Activated T-cell treated with anti-CD3 and anti-CD28 coated beads, Interleukin-2, amount 50 U/mL, for 24 hours (primary cell): Measurements from ENCODE around the gene EGFL7.

Experiments used
- DNase-seq: peaks from one replicate; pipeline ENCODE4 v3.0.0-alpha.2; 2020
- H3K27ac Mint-ChIP-seq: 2 replicates; pipeline ENCODE4 v1.8.0; 2020; ENCODE audit warnings: mild to moderate bottlenecking, mixed read lengths
- H3K27me3 Mint-ChIP-seq: 2 replicates; pipeline ENCODE4 v1.8.0; 2020; ENCODE audit warnings: mixed read lengths
- H3K36me3 Mint-ChIP-seq: 2 replicates; pipeline ENCODE4 v1.8.0; 2020; ENCODE audit warnings: low read depth, mixed read lengths
- H3K4me1 Mint-ChIP-seq: 2 replicates; pipeline ENCODE4 v1.8.0; 2020; ENCODE audit warnings: low read depth, mixed read lengths
- H3K4me3 Mint-ChIP-seq: 2 replicates; pipeline ENCODE4 v1.8.0; 2020; ENCODE audit warnings: mild to moderate bottlenecking, moderate library complexity, mixed read lengths
- H3K9me3 Mint-ChIP-seq: 2 replicates; pipeline ENCODE4 v1.8.0; 2020; ENCODE audit warnings: mixed read lengths

EGFL7 gene

DNA sequence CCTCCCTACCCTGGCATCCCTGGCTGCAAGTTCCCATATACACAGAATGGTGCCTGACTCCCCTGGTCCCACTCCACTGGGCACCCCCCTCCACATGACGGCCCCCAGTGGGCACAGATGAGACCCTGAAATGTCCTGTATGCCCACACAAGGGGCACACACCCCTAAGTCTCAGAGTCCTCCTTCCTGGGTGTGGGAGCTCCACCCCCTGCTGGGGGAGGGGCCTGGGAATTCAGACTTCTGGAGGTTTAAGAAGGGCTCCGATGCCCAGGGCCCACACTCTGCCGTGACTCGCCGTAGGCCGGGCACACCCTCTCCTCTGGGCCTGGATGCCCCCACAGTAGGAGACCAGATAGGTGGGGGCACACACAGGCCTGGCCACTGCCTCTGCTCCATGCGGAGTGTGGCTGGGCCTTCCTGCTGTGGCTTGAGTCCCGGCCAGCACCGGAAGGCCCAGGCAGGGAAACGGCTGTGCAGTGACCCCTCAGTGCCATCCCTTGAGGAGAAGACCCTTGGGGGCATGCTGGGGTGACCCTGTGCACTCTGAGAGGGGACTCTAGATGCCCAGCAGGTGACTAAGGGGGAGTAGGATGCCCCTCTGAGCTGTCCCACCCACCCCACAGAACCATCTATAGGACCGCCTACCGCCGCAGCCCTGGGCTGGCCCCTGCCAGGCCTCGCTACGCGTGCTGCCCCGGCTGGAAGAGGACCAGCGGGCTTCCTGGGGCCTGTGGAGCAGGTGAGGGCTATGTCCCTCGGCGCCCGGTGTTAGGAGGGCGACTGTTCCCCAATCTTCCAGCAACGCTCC is 6.5 kb downstream of the EGFL7 start:
- Mint-ChIP-seq H3K9me3 (no peaks in the 10 kb centered on the region), H3K36me3 (peaks cover 2% of the 10 kb centered on the region), H3K27me3 (peaks cover 22% of the 10 kb centered on the region), H3K27ac (no peak overlapping the region), H3K4me1 (peaks cover 2% of the 10 kb centered on the region), H3K4me3 (no peak overlapping the region)
- DNase-seq, result no peak

DNA sequence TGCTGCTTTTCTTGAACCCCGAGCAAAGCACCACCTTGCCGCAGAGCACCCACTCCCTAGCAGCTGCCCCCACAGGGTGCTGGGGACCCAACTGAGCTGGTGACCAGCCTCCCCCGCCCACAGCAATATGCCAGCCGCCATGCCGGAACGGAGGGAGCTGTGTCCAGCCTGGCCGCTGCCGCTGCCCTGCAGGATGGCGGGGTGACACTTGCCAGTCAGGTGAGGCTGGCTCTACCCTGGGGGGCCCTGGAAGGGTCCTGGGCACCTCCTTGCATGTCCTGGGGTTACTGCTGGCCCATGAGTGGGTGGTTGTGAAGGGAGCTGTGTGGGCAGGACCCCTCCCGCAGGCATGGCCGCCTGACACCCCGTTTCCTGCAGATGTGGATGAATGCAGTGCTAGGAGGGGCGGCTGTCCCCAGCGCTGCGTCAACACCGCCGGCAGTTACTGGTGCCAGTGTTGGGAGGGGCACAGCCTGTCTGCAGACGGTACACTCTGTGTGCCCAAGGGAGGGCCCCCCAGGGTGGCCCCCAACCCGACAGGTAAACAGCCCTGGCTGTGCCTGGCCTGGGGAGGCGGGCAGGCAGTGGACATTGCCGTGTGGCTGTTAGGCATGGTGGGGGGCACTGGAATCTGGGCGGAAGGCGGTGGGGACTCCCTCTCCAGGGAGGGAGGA is 7.2 kb downstream of the EGFL7 start:
- DNase-seq, result no peak
- Mint-ChIP-seq H3K27ac (no peak overlapping the region), H3K4me3 (no peak overlapping the region), H3K27me3 (peaks cover 14% of the 10 kb centered on the region), H3K4me1 (peaks cover 2% of the 10 kb centered on the region), H3K9me3 (no peaks in the 10 kb centered on the region), H3K36me3 (peaks cover 2% of the 10 kb centered on the region)

DNA sequence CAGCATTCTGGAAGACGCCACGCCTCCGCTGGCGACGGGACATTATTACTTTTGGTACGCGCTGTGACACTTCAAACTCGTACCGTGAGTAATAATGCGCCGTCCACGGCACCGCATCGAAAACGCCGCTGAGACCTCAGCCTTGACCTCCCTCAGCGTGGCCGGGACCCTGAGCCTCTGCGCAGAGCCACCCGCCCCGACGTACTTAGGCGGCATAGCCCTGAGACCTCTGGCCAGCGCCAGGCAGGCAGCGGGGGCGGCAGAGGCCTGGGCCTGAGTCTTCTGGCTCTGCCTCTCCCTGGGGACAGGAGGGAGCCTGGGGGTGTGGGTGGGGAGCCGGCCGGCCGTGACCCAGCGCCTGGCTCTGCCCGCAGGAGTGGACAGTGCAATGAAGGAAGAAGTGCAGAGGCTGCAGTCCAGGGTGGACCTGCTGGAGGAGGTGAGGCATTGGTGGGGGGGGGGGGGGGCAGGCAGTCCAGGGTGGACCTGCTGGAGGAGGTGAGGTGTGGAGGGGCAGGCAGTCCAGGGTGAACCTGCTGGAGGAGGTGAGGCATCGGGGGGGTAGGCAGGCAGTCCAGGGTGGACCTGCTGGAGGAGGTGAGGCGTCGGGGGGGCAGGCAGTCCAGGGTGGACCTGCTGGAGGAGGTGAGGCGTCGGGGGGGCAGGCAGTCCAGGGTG is 8.0 kb downstream of the EGFL7 start:
- no peaks in the 10 kb centered on the region for H3K4me1 Mint-ChIP-seq
- peaks cover 11% of the 10 kb centered on the region for H3K27me3 Mint-ChIP-seq
- H3K27ac Mint-ChIP-seq, result no peak overlapping the region
- no peaks in the 10 kb centered on the region for H3K9me3 Mint-ChIP-seq
- no peak overlapping the region for H3K4me3 Mint-ChIP-seq
- no peak for DNase-seq
- H3K36me3 Mint-ChIP-seq, result peaks cover 2% of the 10 kb centered on the region

DNA sequence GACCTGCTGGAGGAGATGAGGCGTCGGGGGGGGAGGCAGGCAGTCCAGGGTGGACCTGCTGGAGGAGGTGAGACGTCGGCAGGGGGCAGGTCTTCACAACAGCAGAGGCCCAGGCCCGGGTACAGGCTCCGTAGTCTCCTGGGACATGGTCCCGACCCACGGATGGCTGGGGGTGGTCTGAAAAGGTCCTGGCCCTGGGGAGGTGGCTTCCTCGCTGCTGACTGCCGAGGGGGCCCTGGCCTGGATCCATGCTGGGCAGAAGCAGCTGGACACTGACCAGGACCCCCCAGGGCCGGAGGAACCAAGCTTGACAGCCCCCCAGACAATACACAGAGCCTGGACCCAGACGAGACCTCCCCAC is 8.5 kb downstream of the EGFL7 start:
- no peaks in the 10 kb centered on the region for H3K4me1 Mint-ChIP-seq

DNA sequence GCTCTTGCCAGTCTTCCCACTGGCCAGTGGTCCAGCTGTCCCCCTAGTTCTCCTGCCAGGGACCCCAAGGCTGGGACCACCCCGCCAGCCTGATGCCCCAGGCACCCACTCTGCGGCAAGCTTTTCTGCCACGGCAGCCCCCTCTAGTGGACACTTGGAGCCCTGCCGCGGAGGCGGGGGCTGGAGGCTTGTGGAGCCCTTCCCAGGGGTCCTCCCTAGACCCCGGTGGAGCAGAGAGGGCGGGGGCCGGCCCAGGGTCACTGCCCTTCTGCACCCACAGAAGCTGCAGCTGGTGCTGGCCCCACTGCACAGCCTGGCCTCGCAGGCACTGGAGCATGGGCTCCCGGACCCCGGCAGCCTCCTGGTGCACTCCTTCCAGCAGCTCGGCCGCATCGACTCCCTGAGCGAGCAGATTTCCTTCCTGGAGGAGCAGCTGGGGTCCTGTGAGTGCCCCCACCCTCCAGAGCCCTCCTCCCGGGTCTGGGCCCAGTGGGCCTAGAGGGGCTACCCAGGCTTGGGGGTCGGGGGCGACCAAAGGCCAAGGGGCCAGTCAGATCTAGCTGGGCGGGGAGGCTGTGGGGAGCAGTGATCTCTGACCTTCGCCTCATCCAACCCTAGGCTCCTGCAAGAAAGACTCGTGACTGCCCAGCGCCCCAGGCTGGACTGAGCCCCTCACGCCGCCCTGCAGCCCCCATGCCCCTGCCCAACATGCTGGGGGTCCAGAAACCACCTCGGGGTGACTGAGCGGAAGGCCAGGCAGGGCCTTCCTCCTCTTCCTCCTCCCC is 9.1 kb downstream of the EGFL7 start:
- Mint-ChIP-seq H3K27me3 (peaks cover 6% of the 10 kb centered on the region), H3K4me1 (no peaks in the 10 kb centered on the region), H3K4me3 (no peak overlapping the region), H3K9me3 (no peaks in the 10 kb centered on the region), H3K36me3 (peaks cover 2% of the 10 kb centered on the region), H3K27ac (no peak overlapping the region)
- peak; percentile 69 for DNase-seq

More for the DNA sequence above, 8.5 kb downstream of the EGFL7 start:
- H3K27ac Mint-ChIP-seq, result no peak overlapping the region
- no peak for DNase-seq
- no peak overlapping the region for H3K4me3 Mint-ChIP-seq
- H3K9me3 Mint-ChIP-seq, result no peaks in the 10 kb centered on the region
- peaks cover 11% of the 10 kb centered on the region for H3K27me3 Mint-ChIP-seq
- peaks cover 2% of the 10 kb centered on the region for H3K36me3 Mint-ChIP-seq

DNA sequence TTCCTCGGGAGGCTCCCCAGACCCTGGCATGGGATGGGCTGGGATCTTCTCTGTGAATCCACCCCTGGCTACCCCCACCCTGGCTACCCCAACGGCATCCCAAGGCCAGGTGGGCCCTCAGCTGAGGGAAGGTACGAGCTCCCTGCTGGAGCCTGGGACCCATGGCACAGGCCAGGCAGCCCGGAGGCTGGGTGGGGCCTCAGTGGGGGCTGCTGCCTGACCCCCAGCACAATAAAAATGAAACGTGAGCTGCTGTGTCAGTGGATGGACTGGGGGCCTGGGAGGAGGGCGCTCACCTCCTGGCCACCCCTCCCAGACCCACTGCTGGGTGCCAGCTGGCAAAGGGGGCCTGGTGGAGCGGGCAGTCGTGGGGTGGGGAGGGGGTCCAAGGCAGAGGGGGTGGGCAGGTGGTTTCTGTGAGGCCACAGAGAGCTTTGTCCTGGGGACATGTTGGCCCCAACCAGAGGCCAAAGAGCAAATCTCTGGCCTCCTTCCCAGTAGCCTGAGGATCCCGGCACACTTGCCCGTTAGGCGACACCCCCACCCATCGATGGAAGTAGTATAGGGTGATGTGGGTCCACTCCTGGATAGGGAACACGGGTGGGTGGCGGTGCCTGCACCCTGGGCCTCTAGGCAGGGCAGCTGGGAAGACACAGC is 9.8 kb downstream of the EGFL7 start:
- no peak overlapping the region for H3K27ac Mint-ChIP-seq
- H3K9me3 Mint-ChIP-seq, result no peaks in the 10 kb centered on the region
- H3K4me3 Mint-ChIP-seq, result no peak overlapping the region
- H3K27me3 Mint-ChIP-seq, result peaks cover 6% of the 10 kb centered on the region
- H3K4me1 Mint-ChIP-seq, result no peaks in the 10 kb centered on the region
- DNase-seq, result no peak
- H3K36me3 Mint-ChIP-seq, result peaks cover 2% of the 10 kb centered on the region

DNA sequence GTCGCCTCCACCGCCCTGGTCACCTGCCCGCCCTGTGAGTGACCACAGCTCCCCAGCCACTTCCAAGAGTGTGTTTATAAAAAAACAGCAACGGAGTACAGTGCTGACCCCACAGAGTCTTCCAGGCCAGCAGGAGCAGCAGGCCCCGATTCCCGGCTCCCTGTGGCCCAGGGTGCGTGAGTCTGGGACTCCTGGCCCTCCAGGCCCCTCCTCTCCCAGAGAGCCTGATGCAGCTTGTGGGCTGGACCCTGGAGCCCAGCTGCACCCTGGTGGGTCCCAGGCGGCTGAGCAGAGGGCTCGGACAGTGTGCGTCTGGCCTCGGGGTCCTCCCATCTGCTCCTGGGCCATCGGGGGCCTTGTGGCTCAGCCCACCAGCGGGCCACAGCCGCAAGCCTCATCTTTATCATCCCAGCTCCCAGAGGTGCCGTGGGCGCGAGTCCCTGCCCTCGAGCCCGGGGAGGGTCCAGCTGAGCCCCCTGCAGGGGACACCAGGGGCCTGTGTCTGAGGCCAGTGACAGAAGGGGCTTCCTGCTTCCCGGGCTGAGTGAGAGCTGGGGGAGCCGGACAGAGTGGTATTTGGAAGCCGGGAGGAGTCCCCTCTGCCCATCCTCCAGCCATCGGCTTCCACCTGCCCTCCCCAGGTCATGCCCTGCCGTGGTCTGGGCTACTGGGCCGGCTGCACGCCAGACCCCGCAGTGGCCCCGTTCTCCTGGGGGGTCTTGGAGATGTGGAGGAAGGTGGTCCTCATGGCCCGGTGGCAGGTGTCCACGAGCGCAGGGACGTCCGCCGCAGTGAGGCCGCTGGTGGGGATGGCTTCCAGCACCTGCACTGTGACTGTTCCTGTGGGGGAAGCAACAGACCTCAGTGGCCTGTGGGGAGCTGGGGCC is 10.6 kb downstream of the EGFL7 start:
- no peaks in the 10 kb centered on the region for H3K9me3 Mint-ChIP-seq
- H3K4me3 Mint-ChIP-seq, result no peak overlapping the region
- H3K27ac Mint-ChIP-seq, result no peak overlapping the region
- peaks cover 2% of the 10 kb centered on the region for H3K36me3 Mint-ChIP-seq
- H3K4me1 Mint-ChIP-seq, result no peaks in the 10 kb centered on the region
- peaks cover 6% of the 10 kb centered on the region for H3K27me3 Mint-ChIP-seq
- DNase-seq, result no peak

DNA sequence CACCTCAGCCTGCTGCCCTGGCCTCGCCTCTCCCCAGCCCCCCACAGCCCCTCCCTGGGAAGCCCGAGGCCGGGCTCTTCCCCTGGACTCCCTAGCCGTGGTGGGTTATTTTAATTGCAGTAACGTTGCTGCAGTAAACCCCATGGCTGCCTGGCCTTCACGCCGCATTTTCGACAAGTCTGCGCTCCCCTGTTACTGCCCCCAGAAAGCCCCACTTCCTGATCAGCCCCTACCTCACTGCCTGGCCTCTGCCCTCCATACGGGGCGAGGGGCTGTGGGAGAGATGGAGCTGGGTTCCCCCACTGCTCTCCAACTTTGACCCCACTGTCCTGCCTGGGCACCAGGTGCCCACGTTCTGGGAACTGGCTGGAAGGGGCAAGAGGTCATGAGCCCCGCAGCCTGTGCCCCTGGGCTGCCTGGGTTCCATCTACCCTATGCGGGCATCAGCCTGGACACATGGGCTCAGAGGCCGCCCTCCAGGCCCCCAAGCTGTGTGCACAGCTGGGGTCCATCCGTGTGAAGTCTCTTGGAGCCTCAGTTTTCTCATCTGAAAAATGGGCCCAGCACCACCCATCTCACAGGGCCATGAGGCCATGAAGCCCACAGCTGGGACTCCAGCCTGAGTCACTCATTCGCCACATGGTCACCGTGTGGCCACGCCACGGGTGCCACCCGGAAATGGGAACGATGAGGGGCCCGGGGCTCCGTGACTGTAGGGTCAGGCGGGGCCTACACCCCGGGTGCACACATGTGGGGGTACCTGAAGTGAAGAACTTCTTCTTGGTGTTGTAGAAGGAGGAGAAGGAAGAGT is 11.5 kb downstream of the EGFL7 start:
- no peak for DNase-seq
- Mint-ChIP-seq H3K9me3 (no peaks in the 10 kb centered on the region), H3K27me3 (no peaks in the 10 kb centered on the region), H3K36me3 (peaks cover 2% of the 10 kb centered on the region), H3K27ac (no peak overlapping the region), H3K4me3 (no peak overlapping the region), H3K4me1 (no peaks in the 10 kb centered on the region)

DNA sequence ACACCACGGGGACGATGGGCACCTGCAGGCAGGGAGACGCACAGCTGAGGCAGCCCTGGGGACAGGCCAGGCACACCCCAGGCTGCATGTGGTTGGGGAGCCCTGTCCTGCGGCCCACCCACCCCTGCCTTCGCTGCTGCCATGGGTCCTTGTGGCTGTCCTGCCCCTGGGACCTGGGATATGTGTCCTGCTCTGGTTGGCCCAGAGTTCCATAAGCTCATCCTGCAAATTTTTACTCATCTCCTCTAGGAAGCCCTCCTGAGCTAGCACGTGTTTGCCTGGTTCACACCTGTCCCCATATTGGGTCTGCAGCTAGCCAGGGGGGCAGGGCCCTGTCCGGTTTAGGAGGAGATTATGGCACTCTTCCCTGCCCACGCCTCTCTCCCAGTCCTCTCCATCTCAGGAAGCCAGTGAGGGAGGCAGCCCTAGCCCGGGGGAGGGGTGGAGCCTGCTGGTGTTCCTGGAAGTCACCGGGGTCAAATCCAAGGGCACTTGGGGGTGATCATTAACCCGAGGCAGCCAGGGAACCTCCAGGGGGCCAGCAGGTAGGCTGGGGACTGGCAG is 12.2 kb downstream of the EGFL7 start:
- H3K27me3 Mint-ChIP-seq, result no peaks in the 10 kb centered on the region
- H3K4me1 Mint-ChIP-seq, result no peaks in the 10 kb centered on the region
- H3K4me3 Mint-ChIP-seq, result no peak overlapping the region
- no peak for DNase-seq
- no peaks in the 10 kb centered on the region for H3K9me3 Mint-ChIP-seq
- no peak overlapping the region for H3K27ac Mint-ChIP-seq
- peaks cover 2% of the 10 kb centered on the region for H3K36me3 Mint-ChIP-seq

DNA sequence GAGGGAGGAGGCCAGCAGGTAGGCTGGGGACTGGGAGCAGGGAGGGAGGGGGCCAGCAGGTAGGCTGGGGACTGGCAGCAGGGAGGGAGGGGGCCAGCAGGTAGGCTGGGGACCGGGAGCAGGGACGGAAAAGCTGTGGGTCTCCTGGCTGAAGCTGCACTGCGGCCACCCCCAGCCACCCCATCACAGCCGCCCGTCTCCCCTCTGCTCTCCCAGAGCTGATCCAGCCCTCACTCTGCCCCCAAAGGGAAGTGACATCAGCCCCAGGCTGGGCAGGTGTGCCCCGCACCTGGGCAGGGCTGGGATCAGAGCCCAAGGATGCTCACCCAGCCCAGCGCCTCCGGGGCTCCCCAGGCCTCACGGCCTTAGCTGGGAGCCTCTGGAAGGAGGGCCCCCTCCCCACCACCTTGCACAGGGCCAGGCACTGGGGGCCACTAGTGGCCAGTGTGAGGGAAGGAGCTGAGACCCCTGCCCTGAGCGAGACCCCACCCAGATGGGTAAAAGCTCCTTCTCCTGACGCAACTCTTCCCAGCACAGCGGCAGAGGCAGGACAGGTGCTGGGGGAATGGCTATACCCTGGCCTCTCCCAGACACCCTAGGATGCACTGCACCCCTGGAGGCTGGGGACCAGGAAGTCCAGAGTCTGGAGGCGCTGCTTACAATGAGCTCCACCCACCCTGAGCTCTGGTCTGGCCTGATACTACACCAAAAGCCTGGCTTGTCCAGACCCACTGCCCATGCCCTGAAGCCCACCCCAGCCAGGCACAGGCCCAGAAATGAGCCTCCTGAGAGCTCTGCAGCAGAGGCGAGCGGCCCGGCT is 13.0 kb downstream of the EGFL7 start:
- no peak overlapping the region for H3K4me3 Mint-ChIP-seq
- H3K4me1 Mint-ChIP-seq, result no peaks in the 10 kb centered on the region
- H3K36me3 Mint-ChIP-seq, result peaks cover 2% of the 10 kb centered on the region
- no peaks in the 10 kb centered on the region for H3K9me3 Mint-ChIP-seq
- H3K27ac Mint-ChIP-seq, result no peak overlapping the region
- no peaks in the 10 kb centered on the region for H3K27me3 Mint-ChIP-seq
- no peak for DNase-seq

DNA sequence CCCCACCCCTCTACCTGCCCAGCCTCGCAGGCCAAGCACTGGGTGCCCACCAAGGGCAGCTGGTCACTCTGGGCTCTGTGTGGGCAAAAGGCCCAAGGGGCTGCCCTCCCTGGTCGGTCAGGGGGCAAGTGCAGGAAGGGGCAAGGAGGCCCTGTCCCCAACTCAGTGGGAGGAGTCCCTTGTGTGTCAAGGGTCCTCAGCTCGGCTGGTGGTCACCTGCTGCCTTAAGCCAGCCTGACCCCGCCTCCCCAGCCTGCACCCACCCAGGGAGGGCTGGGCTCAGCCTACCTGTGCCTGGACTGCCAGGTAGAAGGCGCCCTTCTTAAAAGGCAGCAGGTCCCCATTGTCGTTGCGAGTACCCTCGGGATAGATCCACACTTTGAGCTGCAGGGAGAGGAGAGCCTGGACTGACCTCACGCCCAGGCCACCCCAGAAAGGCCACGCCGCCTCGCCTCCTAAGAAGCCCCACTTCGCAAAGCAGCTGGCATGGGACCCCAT is 13.6 kb downstream of the EGFL7 start:
- Mint-ChIP-seq H3K4me1 (no peaks in the 10 kb centered on the region), H3K9me3 (no peaks in the 10 kb centered on the region), H3K27me3 (no peaks in the 10 kb centered on the region), H3K36me3 (peaks cover 2% of the 10 kb centered on the region), H3K4me3 (no peak overlapping the region), H3K27ac (no peak overlapping the region)
- no peak for DNase-seq
